Panc1 (cell line): ENCODE results near the gene WDR46. TPM values are rescaled to one million over a fixed set of nuclear protein-coding genes. Genes with fewer than 3 reads are reported as not detected.

Experiments used
- ATAC-seq: fragments of 200-7000 bp; cut with Tn5 transposase; 2 replicates; pipeline ENCODE4 v1.9.1; 2020; ENCODE audit warnings: mild to moderate bottlenecking, moderate library complexity
- BruUV-seq: library from RNA; stranded (reverse); fragments of 400-500 nt; replicated peaks from 2 replicates; lab custom pipeline; 2021; lab: Mats Ljungman, UMichigan
- CTCF ChIA-PET: fragments of 300-600 bp; sonication (Branson Sonifier 250); formaldehyde crosslinking; loops from one replicate; lab custom pipeline; 2022; ENCODE audit warnings: antibody characterized with exemption; lab: Charles Lee
- POLR2A ChIA-PET: fragments of 300-600 bp; sonication (Branson Sonifier 250); formaldehyde crosslinking; loops from one replicate; lab custom pipeline; 2022; ENCODE audit warnings: antibody characterized with exemption; lab: Charles Lee
- DNase-seq: peaks from one replicate; pipeline ENCODE4 v3.0.0-alpha.2; 2010; ENCODE audit warnings: low read depth, low spot score
- H3K27ac ChIP-seq: 2 replicates; pipeline ENCODE4 v1.5.1; 2011; ENCODE audit warnings: mild to moderate bottlenecking, low read length, inconsistent platforms
- H3K27me3 ChIP-seq: fragments of 200-500 bp; sonication (Bioruptor generic); 2 replicates; pipeline ENCODE4 v1.6.0; 2014; ENCODE audit warnings: low read length, inconsistent platforms; ENCODE audit not compliant: control insufficient read depth, insufficient read depth
- H3K36me3 ChIP-seq: fragments of 200-500 bp; sonication (Bioruptor generic); 2 replicates; pipeline ENCODE4 v1.5.1; 2014; ENCODE audit warnings: inconsistent platforms, mild to moderate bottlenecking, low read length, moderate library complexity; ENCODE audit not compliant: control insufficient read depth, insufficient read depth
- H3K4me1 ChIP-seq: 2 replicates; pipeline ENCODE4 v1.5.1; 2011; ENCODE audit warnings: inconsistent platforms, mild to moderate bottlenecking, low read length, moderate library complexity; ENCODE audit not compliant: control insufficient read depth, insufficient read depth
- H3K4me3 ChIP-seq, 2 experiments: 2 replicates each; pipeline ENCODE4 v1.5.1; 2011 to 2012; ENCODE audit warnings: low read depth in 2 of 2, low read length in 2 of 2, mild to moderate bottlenecking in 2 of 2, inconsistent platforms in 1 of 2, moderate library complexity in 1 of 2
- H3K9me3 ChIP-seq: fragments of 200-500 bp; sonication (Bioruptor generic); 2 replicates; pipeline ENCODE4 v1.5.1; 2014; ENCODE audit warnings: low read depth, mild to moderate bottlenecking, inconsistent platforms, low read length, moderate library complexity; ENCODE audit not compliant: control insufficient read depth, insufficient read depth
- CTCF ChIP-seq: fragments of 450-650 bp; IDR thresholded peaks from 2 replicates; pipeline ENCODE4 v1.5.1; 2017; ENCODE audit warnings: mild to moderate bottlenecking
- POLR2AphosphoS5 ChIP-seq: IDR thresholded peaks from 2 replicates; pipeline ENCODE4 v1.6.1; 2012; ENCODE audit warnings: mild to moderate bottlenecking, low read depth, low read length, moderate library complexity
- REST ChIP-seq, 2 experiments: IDR thresholded peaks; 2 replicates each; pipeline ENCODE4 v1.6.1; 2011 to 2012; ENCODE audit warnings: low read depth in 2 of 2, control low read depth in 1 of 2, low read length in 1 of 2, mild to moderate bottlenecking in 1 of 2, moderate library complexity in 1 of 2; ENCODE audit not compliant: insufficient read depth in 1 of 2
- SIN3A ChIP-seq: IDR thresholded peaks from 2 replicates; pipeline ENCODE4 v1.6.1; 2012; ENCODE audit warnings: low read depth, mild to moderate bottlenecking, low read length, moderate library complexity, borderline replicate concordance; ENCODE audit not compliant: insufficient read depth
- TCF7L2 ChIP-seq: IDR thresholded peaks from 2 replicates; pipeline ENCODE4 v1.6.1; 2011; ENCODE audit warnings: mild to moderate bottlenecking, low read depth, low read length, inconsistent platforms
- in situ Hi-C: cut with HindIII; loops from 2 replicates; pipeline ENCODE4 v1.10.0; 2016; ENCODE audit warnings: low sequenced_read_pairs, low pct_unique_long_range_greater_than_20kb
- intact Hi-C: fragments of 100-400 bp; cut with micrococcal nuclease; formaldehyde crosslinking; loops from one replicate; pipeline ENCODE4 v1.10.0; 2022; ENCODE audit not compliant: unreplicated experiment
- total RNA-seq: library from RNA; stranded (reverse); gene quantifications from one replicate; pipeline ENCODE4 v1.2.1, GENCODE V29; 2021; ENCODE audit not compliant: unreplicated experiment

The WDR46 gene
- total RNA-seq, 1 experiment from 2014 or later: 80.6 TPM

GRCh38 chr6:33313105-33313708 lies 24.2 kb upstream of the WDR46 start:
- CTCF ChIA-PET: no interaction called here
- intact Hi-C loops: no loop called here
- peak overlapping the region; percentile 99 for H3K27ac ChIP-seq
- H3K36me3 ChIP-seq: no peaks in the 10 kb centered on the region; the same call in none of the 2 replicates
- TF ChIP-seq POLR2AphosphoS5 (no peak; the same call in 1 of the 2 replicates), TCF7L2 (no peak), SIN3A (no peak), CTCF (no peak), REST (IDR thresholded peaks at IDR 0.05; ENCODE audit: insufficient read depth in 1 of 2, low read depth in 2 of 2, low read length in 1 of 2) (no peak)
- no peaks in the 10 kb centered on the region for H3K27me3 ChIP-seq
- peaks cover 26% of the 10 kb centered on the region for H3K4me1 ChIP-seq
- no peaks in the 10 kb centered on the region for H3K9me3 ChIP-seq
- POLR2A ChIA-PET: interaction anchor here (0.6 to 1.1 kb wide), 2 partner anchors 37 to 1343 kb away, joined by 5 to 10 read pairs; no protein-coding TSS in a partner anchor
- DNase-seq (no peak), ATAC-seq (no peak)
- peak overlapping the region; percentile 91 to 92 for H3K4me3 ChIP-seq
- in situ Hi-C loops: no loop called here
- no TSS peak for BruUV-seq

GRCh38 chr6:33312361-33313104 lies 23.5 kb upstream of the WDR46 start:
- H3K4me3 ChIP-seq: peak overlapping the region; percentile 91 to 92
- in situ Hi-C loops (no loop called here), intact Hi-C loops (no loop called here)
- ChIA-PET POLR2A (interaction anchor here (0.6 to 1.1 kb wide), 3 partner anchors 15 to 1342 kb away, joined by 5 to 10 read pairs (median 5); no protein-coding TSS in a partner anchor), CTCF (interaction anchor here (0.7 to 1.1 kb wide), 2 partner anchors 62 to 78 kb away, joined by 3 read pairs; no protein-coding TSS in a partner anchor)
- no peaks in the 10 kb centered on the region; the same call in none of the 2 replicates for H3K36me3 ChIP-seq
- H3K4me1 ChIP-seq: peaks cover 26% of the 10 kb centered on the region
- DNase-seq (no peak), ATAC-seq (peak; percentile 46)
- H3K27ac ChIP-seq: peak overlapping the region; percentile 99
- no peaks in the 10 kb centered on the region for H3K27me3 ChIP-seq
- no TSS peak for BruUV-seq
- H3K9me3 ChIP-seq: no peaks in the 10 kb centered on the region
- TF ChIP-seq SIN3A: no peak
- TF ChIP-seq POLR2AphosphoS5: no peak; the same call in 1 of the 2 replicates
- no peak for TF ChIP-seq CTCF
- no peak for TF ChIP-seq TCF7L2
- TF ChIP-seq REST (IDR thresholded peaks at IDR 0.05; ENCODE audit: insufficient read depth in 1 of 2, low read depth in 2 of 2, low read length in 1 of 2): no peak
